GM21526 (cell line): ENCODE measurements around the gene BARHL1.

ENCODE experiments used
- ATAC-seq: cut with Tn5 transposase; IDR thresholded peaks from one replicate; pipeline ENCODE4 v1.9.1; 2021; ENCODE audit warnings: moderate library complexity; ENCODE audit not compliant: unreplicated experiment, low FRiP score

Gene BARHL1

DNA sequence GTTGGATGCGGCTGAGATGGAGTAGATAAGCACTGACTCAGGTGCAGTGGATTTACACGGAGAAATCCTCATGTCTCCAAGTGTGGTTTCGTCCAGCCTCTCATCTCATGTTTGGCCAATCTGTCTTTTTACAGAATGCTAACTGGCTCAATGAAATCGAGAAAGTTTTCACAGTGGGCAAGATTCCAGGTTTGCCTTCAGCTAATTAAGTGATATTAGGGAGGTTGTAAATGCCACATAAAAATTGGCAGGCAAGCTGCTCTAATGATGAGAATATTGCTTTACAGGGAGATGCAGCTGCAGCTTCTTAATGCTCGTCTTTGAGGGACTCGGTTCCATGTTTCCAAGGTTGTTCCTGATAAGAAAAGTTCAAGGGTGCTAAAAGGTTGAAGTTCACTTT, 23.7 kb downstream of the BARHL1 start:
- no peak for ATAC-seq

- no peak for ATAC-seq
Measured at GRCh38 chr9:132609184-132609583, 26.8 kb downstream of the BARHL1 start.

GRCh38 chr9:132609829-132610228, 27.4 kb downstream of the BARHL1 start:
- no peak for ATAC-seq

DNA sequence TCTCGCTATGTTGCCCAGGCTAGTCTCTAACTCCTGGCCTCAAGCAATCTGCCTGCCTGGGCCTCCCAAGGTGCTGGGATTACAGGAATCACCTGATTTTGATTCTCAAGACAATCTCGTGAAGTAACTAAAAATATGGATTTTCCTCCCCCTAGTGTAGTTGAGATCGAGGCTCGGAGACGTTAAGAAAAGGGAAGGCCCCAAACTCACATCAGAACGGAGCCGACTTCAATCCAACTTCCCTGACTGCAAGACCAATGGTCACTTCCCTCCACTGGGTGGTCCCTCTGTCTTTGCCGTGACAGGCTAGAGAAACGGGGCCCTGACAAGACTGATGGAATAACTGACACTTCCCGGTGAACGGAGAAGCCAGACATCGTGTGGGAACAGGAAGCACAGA, 28.3 kb downstream of the BARHL1 start:
- ATAC-seq, result no peak

DNA sequence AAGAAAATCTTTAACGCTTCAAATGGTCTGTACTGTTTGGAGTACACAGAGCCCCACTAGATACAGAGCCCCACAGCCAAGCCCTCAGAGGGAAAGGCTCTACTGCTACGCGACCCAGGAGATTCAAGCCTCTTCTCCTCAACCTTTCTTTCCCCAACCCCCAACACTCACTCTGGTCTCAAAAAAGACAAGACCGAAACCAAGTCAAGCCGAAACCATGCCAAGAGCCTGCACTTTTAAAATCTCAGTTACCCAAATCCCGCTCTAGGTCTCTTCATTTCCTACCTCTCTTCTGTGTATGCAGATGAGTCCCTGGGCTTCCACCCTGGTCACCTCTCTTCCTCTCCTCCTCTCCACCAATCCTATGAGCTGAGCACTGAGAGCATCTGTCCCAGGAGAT, 31.9 kb downstream of the BARHL1 start:
- ATAC-seq, result no peak

DNA sequence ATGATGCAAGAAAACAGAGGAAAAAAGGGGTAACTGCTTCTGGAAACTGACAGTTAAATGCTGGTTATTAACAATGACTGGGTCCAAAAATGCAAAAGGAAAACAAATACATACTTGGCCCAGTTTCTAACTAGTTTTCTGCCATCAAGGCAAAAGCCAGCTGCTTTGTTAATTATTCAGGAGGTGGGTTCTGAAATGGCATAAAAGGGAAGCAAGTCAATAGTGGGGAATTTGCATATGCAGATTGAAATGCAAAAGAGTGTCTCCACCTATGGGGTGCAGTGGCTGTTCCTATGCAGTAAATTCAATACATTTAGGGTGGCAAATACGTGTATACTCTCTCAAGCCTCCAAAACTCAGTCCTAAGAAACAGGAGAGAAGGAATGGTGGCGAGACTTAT, 33.4 kb downstream of the BARHL1 start:
- ATAC-seq, result no peak

DNA sequence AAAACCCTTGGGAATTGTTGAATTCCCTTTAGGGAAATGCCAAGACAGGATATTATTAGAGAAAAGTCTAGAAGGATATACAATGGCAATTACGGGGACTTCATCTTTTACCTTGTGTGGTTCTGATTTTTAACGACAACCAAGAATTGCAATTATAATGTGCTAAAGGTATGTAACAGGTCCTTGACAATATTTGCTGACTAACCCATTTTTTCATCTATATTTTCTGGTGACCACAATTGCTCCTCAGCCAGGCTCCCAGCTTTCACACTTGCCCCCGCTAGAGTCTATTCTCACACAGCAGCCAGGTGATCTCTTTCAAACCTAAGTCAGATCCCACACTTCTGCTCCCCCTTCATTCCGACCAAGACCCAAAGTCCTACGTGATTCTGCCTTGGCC, 34.3 kb downstream of the BARHL1 start:
- no peak for ATAC-seq

DNA sequence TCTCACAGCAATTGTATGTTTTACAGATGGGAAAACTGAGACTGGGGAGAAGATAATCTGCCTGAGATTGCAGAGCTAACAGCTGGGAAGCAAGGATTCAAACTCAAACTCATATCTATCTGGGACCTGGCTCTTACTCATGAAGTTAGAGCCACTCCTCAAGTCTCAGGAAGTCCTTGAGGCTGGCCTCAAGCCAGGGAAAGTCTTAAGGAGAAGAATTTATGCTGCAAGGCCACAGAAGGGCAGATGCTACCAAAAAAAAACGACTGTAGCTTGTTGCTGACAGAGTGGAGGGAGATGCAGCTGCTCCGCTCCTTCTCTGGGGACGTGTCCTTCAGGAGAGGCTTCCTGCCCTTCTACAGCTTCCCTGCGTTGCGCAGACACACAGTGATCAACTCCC, 39.8 kb downstream of the BARHL1 start:
- ATAC-seq, result no peak

DNA sequence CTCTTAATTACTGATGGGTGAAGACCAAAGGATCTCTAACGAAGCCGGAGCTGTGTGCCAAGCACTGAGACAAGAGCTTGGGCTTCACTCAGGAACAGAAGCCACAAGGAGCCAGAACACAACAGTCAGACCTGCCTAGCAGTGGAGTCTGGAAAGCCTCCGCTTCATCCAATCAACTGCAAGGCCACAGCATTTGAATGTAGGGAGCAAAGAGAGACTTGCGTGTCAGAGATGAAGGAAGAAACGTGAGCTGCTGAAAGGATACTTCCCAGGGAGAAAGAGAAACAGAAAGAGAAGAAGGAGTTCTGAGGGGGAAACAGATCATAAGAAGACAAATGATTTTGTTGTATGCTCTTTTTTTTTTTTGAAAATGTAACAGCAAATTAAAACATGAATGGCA, 43.9 kb downstream of the BARHL1 start:
- ATAC-seq, result no peak

GRCh38 chr9:132627106-132627505, 44.7 kb downstream of the BARHL1 start:
- ATAC-seq, result no peak

GRCh38 chr9:132627594-132627993, 45.2 kb downstream of the BARHL1 start:
- no peak for ATAC-seq

- no peak for ATAC-seq
Measured at GRCh38 chr9:132628746-132629145, 46.3 kb downstream of the BARHL1 start.

- no peak for ATAC-seq
Measured at GRCh38 chr9:132630116-132630515, 47.7 kb downstream of the BARHL1 start.

GRCh38 chr9:132630811-132631210, 48.4 kb downstream of the BARHL1 start:
- ATAC-seq, result no peak

- no peak for ATAC-seq
Measured at GRCh38 chr9:132631280-132631679, 48.9 kb downstream of the BARHL1 start.

- no peak for ATAC-seq
Measured at GRCh38 chr9:132631685-132632084, 49.3 kb downstream of the BARHL1 start.

- ATAC-seq, result no peak
Measured at GRCh38 chr9:132632413-132633129, 50.2 kb downstream of the BARHL1 start.

- ATAC-seq, result no peak
Measured at GRCh38 chr9:132634327-132634726, 51.9 kb downstream of the BARHL1 start.

GRCh38 chr9:132637351-132637750, 54.9 kb downstream of the BARHL1 start:
- no peak for ATAC-seq

DNA sequence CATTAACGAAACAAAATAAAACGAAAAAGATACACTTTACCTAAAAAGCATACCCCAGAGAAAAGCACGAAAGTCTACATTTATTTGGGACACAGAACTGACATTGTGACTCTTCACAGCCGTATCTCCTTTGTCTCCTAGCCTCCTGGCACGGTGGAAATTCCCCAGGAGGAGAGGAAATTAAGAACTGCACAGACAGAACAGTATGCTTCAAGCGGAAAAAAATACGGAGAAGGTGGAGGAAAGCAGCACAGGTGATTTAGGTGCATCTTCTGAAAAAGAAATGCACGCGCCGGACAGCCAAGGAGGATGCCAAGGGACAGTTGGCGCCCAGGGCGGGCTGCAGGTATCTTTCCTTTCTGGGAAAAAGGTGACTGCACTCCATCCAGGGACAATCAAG, 55.4 kb downstream of the BARHL1 start:
- ATAC-seq, result no peak

GRCh38 chr9:132638240-132638639, 55.8 kb downstream of the BARHL1 start:
- no peak for ATAC-seq

DNA sequence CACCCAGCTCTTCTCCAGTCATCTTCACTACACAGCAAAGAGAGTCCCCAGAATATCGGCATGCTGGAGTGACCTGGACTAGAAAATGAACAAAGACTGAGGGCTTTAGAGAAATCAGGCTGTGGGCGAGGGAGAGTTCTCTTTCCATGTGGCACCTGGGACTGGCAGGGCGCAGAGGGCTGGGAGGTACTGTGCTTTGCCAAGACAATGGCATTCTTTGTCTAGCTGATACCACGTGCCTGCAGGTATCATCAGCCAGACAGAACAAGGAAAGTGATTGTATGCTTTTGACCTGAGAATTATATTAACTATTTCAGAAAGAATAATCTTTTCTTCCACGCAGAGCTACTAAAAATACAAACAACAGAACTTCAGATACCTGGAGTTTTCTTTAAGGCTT, 56.9 kb downstream of the BARHL1 start:
- ATAC-seq, result no peak
